Kasumi-1 (cell line): ENCODE data around the gene SLC34A1.

Experiments used
- DNase-seq, 2 experiments: peaks; one replicate each; lab custom pipeline; 2025; lab: John Stamatoyannopoulos, UW

SLC34A1 gene

GRCh38 chr5:177432143-177432838 is 48.1 kb downstream of the SLC34A1 start:
- DNase-seq: no peak

GRCh38 chr5:177432839-177433657 is 48.8 kb downstream of the SLC34A1 start:
- DNase-seq: no peak

GRCh38 chr5:177433658-177434217 is 49.5 kb downstream of the SLC34A1 start:
- no peak for DNase-seq

- DNase-seq: no peak
Observed at GRCh38 chr5:177434437-177434836, 50.2 kb downstream of the SLC34A1 start.

DNA sequence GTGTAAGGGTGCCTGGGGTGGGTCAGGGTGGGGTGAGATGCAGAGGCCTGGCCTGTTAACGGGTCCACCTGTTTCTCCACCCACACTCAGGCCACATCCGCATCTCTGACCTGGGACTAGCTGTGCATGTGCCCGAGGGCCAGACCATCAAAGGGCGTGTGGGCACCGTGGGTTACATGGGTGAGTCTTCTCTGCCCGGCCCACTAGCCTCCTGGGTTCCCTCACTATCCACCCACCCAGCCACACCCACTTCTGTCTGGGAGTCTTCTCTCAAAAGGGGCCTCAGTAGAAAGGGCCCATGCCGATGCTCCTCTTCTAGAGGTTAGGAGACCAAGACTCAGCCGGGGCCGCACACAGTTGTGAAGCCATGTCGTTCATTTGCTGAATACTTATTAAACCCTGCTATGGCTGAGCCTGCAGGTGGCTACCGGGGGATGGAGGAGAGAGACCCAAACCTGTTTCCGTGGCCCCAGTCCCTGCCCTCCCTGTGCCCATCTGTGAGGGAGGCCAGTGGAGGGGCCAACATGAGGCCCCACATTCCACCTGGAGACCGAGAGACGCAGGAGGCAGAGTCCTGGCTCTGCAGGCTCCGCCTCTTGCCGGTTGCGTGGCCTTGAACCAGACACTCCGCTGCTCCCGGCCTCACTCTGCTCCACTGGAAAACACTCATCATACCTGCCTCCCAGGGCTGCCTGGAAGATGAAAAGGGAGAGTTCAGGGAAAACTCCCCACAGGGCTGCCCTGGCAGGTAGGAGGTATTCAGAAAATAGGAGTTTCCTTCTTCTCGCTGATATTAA is 50.9 kb downstream of the SLC34A1 start:
- DNase-seq: no peak

- DNase-seq: no peak
Observed at GRCh38 chr5:177435847-177436536, 51.8 kb downstream of the SLC34A1 start.

DNA sequence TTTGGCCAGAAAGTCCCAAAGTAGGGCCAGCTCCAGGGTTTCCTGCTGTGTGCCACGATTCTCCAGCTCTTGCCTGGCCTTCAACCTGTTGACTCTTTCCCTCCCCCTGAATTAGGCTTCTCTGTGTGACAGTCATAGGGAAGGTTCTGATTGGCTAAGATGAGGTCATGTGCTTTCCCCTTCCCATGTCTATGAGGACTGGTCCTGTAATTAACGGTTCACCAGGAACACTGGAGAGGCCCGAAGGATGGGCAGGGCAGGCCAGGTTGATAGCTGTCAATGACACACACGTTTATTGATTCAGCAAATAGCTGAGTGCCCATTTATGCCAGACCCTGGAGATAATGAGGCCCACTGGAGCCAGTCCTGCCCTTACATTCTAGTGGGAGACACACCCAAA is 53.4 kb downstream of the SLC34A1 start:
- DNase-seq: no peak

DNA sequence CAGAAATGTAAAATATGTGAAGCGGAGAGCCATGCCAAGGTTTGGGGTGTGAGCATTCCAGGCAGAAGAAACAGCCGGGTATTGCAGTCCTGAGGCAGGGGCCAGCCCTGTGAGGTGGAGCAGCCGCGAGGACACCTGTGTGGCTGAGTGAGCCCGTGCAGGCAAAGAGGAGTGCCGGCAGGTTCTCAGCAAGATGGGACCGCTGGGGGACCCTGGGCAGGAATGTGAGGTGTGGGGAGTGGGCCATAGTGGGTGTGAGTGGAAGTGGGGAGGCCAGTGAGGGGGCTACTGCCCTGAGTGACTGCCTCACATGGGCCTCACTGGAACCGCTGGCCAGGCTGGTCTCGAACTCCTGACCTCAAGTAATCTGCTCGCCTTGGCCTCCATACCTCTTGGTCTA is 54.2 kb downstream of the SLC34A1 start:
- no peak for DNase-seq

DNA sequence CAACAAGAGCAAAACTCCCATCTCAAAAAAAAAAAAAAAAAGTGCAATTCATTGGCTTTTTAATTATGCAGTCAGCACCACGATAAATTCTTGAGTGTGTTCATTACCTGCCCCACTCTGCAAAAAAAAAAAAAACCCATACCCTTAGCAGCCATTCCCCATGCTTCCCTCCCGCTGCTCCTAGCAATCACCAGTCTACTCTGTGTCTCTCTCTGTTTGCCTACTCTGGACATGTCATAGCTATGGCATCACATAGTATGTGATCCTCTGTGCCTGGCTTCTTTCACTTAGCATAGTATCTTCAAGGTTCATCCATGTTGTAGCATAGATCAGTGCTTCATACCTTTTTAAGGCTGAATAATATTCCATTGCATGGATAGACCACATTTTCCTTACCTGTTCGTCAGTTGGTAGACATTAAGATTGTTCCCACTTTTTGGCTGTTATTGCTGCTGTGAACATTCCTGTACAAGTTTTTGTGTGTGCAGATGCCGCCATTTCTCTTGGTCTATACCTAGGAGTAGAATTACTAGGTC is 55.4 kb downstream of the SLC34A1 start:
- DNase-seq: no peak

- DNase-seq: no peak
Observed at GRCh38 chr5:177440211-177440989, 56.2 kb downstream of the SLC34A1 start.

DNA sequence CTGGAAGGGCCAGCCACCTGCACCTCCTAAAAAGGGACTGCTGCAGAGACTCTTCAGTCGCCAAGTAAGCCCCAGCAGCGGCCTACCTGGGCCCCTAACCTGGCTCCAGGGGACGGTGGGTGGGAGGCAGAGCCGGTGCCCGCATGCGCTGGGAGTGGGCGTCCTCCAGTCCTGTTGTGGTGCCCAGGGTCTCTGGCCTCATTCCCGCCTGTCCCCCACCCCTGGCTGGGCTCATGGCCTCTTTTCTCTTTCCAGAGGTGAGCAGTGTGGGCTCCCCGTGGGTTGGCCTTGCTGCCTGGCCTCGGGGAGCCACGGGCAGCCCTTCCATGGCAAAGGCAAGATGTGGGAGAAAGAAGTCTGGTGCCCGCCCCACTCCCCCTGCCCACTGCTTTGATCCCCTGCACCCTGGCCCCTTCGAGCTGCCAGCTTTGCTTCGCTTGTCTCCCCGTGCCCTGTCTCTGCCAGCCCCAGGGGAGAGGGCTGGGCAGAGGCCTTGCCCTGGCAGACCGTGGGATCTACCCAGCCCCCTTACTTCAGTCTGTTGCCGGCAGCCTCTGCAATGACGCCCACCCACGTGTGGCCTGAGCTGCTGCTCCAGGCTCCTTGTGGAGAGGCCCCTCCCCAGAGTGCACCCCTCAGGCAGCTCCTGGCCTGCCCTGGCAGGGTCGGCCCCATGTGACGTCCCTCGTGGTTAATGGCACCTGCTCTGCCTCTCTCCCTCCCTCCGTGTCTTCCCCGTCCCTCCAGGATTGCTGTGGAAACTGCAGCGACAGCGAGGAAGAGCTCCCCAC is 57.0 kb downstream of the SLC34A1 start:
- no peak for DNase-seq

- DNase-seq: no peak
Observed at GRCh38 chr5:177442066-177442826, 58.0 kb downstream of the SLC34A1 start.

GRCh38 chr5:177443144-177443983 is 59.1 kb downstream of the SLC34A1 start:
- DNase-seq: no peak

DNA sequence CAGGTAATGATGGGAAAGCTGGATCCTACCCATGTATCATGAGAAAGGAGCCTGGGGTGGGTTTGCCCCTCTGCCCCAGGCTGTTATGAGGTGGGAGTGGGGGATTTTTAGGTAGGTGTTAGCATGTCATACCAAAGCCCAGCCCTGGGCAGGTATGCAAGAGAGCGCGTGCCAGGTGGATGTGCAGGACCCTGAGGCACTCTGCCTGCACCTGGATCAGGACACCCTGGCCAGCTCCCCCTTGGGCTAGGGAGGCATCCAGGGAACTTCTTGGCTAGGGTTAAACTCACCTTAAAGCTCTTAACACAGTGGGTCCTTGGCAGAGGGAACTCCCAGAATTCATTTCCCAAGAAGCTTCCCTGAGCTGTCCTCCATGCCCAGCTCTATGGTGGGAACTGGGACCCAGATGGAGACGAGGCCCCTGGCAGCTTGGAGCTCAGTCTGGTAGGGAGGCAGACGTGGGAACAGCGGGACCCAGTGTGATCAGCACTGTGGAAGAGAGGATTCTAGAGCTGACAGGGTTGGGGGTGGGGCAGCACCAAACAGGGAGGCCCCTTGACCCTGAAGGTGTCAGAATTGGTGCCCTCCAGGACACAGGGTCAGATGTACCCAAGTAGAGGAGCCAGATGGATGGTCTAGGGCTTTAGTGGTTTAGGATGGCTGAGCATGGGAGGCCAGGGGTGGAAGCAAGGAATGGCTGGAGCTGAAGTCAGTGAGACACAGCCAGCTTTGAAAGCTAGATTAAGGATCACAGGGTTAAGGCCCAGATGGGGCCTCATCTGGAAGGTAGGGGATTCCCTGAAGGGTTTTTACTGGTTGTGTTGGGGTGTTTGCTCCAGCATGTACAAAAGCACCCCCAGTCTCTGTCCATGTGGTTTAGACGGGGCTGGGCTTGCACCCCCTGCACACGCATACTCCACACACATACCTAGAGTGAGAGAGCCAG is 60.1 kb downstream of the SLC34A1 start:
- no peak for DNase-seq

GRCh38 chr5:177445052-177445916 is 61.0 kb downstream of the SLC34A1 start:
- DNase-seq: no peak

- no peak for DNase-seq
Observed at GRCh38 chr5:177445917-177446199, 61.6 kb downstream of the SLC34A1 start.
